ENCODE data around the gene ACSM5.
"Not testable (repeated sequence)": the region's sequence is repeated elsewhere in the genome, so short reads cannot be mapped to it uniquely, and the experiment has no call there.

The ACSM5 gene

GRCh38 chr16:20401066-20401465 lies 8.3 kb upstream of the ACSM5 start:
- DNase-seq, result no peak

- no peak for DNase-seq
Observed at GRCh38 chr16:20401475-20402016, 7.8 kb upstream of the ACSM5 start.

GRCh38 chr16:20402651-20403050 lies 6.7 kb upstream of the ACSM5 start:
- DNase-seq, result no peak

DNA sequence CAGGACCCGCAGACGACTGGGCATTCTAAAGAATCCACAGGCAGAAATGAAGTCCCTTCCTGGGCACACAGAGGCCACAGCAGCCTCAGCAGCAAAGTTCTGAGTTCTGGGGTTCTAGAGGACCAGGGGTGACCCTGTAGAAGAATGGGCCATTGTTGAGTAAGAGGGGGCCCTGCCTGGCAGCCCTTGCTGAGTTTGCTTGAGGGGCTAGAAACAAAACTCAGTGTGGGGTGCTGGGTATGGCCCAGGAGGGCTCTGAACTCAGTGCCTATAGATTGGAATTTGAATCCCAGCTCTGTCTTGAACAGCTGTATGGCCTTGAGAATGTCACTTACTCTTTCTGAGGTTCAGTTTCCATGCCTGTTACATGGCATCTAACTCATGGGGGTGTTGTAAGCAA lies 4.7 kb upstream of the ACSM5 start, which contains the start of gene PDILT:
Gene PDILT (minus strand): TSS at position 101 of the 400 bp plus-strand sequence. CDS start 5,437 bp downstream, outside the sequence.
- no peak for DNase-seq

DNA sequence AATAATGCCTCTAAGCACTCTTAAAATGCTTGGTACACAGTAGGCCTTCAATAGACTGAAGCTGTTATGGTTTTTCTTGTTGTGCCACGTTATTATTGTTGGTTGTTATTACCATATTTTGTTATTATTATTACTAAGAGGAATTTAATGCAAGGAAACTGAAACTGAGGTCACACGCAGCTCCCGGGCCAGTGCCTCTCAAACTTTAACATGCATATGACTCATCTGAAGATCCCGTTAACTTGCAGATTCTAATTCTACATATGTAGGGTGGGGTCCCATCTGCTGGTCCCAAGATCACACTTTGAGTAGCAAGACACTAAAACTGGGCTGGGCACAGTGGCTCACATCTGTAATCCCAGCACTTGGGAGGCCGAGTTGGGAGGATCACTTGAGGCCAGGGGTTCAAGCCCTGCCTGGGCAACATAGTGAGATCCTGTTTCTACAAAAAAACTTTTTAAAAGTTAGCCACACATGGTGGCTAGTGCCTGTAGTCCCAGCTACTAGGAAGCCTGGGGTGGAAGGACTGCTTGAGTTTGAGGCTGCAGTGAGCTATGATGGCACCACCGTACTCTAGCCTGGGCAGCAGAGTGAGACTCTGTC lies 888 bp downstream of the ACSM5 start:
- no peak for DNase-seq

GRCh38 chr16:20411055-20411454 lies 1.7 kb downstream of the ACSM5 start:
- no peak for DNase-seq

- no peak for DNase-seq
Observed at GRCh38 chr16:20415541-20415940, 6.2 kb downstream of the ACSM5 start.

GRCh38 chr16:20419093-20419492 lies 9.8 kb downstream of the ACSM5 start:
- not testable (repeated sequence) for DNase-seq

DNA sequence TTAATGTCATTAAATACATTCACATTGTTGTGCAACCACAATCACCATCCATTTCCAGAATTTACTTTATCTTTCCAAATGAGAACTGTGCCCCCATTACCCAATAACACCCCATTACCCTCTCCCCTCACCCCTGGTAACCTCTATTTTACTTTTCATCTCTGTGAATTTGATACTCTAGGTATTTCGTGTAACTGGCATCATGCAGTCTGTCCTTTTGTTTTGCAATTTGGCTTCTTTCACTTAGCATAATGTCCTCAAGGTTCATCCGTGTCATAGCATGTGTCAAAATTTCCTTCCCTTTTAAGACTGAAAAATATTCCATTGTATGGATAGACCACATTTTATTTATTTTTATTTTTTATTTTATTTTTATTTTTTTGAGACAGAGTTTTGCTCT lies 12.4 kb downstream of the ACSM5 start:
- DNase-seq, result not testable (repeated sequence)

GRCh38 chr16:20423772-20424128 lies 14.4 kb downstream of the ACSM5 start:
- not testable (repeated sequence) for DNase-seq

DNA sequence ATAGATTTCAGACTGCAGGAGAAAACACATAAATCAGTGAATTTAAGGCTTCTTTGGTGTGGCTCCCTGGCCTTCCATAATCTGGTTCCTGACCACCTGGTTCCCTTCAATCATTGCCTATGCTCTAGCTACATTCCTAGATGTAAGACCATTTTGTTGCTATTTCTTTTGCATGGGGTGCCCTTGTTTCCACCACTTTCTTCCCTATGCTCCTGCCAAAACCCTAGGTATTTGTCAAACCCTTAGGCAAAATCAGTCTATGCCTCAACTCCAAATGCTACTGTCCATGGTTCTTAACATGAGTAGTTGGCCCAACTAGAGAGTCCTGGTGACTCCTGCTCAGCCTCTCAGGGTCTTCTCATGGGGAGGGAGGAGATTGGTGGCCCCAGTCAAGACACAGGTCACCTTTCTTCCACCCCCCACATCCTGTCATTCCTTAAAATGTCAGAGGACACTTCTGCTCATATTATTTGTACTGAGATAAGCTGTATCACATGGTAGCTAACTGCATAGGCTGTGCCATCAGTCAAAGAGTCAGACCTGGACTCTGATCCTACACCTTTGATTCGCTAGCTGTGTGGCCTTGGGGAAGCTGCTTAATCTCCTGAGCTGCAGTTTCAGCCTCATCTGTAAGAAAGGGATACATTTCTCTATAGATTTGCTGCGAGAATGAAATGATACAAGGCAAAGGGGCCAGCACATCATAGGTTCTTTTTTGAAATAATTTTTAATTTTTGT lies 15.0 kb downstream of the ACSM5 start:
- no peak for DNase-seq

DNA sequence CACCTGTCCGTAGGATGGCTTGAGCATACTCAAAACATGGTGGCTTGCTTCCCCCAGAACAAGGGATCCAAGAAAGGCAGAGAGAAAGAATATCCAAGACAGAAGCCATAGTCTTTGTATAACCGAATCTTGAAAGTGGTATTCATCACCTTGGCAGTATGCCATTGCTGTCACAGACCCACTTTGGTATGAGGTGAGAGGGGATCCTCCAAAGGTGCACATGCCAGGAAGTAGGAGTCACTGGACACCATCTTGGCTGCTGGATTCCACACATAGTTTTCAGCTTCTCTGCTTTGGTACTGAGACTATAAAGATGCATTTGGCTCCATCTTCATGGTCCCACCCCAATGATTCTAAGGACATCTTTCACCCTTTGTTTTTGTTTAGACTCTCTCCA lies 18.1 kb downstream of the ACSM5 start:
- DNase-seq, result not testable (repeated sequence)

GRCh38 chr16:20429499-20429898 lies 20.2 kb downstream of the ACSM5 start:
- DNase-seq, result not testable (repeated sequence)

GRCh38 chr16:20430480-20430879 lies 21.1 kb downstream of the ACSM5 start:
- not testable (repeated sequence) for DNase-seq

GRCh38 chr16:20430948-20431347 lies 21.6 kb downstream of the ACSM5 start:
- no peak for DNase-seq

- not testable (repeated sequence) for DNase-seq
Observed at GRCh38 chr16:20438950-20439349, 29.6 kb downstream of the ACSM5 start.

DNA sequence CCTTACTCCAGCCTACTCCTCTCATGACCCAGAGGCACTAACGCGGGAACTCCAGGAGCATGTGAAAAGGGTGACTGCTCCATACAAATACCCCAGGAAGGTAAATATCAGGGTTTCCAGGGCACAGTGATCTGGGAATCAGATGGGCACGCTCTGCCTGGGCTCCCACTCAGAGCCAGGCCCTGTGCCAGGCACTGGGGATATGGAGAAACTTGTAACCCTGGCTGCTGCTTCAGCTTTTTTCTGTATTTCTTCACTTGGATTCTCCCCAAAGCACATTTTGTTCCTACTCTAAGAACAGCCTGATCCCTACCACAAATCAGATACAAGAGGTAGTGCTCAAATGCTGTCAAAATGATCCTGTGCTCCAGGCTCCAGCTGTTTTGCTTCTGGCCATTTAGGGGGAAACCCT lies 30.5 kb downstream of the ACSM5 start:
- DNase-seq, result not testable (repeated sequence)

GRCh38 chr16:20440731-20441130 lies 31.4 kb downstream of the ACSM5 start:
- not testable (repeated sequence) for DNase-seq

DNA sequence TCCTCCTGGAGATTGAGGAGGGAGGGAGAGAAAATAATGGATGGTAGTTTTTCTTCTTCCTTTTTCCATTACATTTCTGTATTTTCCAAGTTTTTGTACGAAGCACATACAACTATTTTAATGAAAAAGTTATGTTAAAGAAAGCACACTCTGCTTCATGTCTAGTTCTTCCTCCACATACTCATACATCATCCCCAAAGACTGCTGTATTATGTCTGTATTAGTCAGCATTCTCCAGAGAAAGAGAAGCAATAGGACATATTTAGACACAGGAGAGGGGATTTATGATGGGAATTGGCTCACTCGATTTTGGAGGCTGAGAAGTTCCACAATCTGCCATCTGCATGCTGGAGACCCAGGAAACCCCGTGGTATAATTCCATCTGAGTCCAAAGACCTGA lies 31.9 kb downstream of the ACSM5 start:
- no peak for DNase-seq

GRCh38 chr16:20441859-20442258 lies 32.5 kb downstream of the ACSM5 start:
- not testable (repeated sequence) for DNase-seq

DNA sequence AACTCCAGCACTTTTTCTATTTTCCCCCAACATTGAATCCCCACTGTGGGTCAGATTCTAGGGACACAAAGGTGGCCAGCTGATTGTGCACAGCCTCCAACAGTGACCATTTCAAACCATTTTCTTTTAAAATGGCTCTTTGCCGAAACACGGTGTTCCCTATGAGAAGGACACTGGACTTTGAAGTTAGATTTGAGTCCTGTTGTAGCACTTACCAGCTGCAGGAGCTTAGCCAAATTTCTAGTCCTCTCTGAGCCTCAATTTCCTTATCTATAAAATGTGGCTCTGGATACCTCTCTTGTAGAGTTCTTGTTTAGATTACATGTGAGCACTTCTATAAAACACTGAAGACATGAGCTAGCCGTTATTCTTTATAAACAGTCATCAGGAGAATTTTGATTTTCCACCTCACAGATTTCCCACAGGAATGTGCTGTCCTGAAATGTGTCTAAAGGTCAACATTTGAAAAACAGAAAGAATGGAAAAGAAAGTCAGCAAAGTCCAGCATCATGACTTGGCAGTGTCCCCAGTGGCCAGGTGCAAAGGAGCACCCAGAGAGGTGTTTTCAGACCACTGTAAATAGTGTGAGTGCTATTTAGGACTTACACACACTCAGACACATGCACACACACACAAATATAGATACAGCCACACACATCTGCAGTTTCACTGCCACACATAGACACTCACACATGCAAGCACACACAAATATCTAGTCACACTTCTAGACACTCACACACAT lies 37.5 kb downstream of the ACSM5 start:
- DNase-seq, result not testable (repeated sequence)

- DNase-seq, result not testable (repeated sequence)
Observed at GRCh38 chr16:20451364-20451763, 42.0 kb downstream of the ACSM5 start, which contains the start of gene ACSM2A. TSS of gene ACSM2A (plus strand) at chr16:20451521. CDS start at chr16:20460115, 8,594 bp downstream.

- not testable (repeated sequence) for DNase-seq
Observed at GRCh38 chr16:20453633-20454032, 44.3 kb downstream of the ACSM5 start.
